Calu3 (cell line): ENCODE data around the gene EP300. TPM values are rescaled to one million over a fixed set of nuclear protein-coding genes. Genes with fewer than 3 reads are reported as not detected.
A peak's percentile ranks its signal among the peaks of the same experiment; 100 is the strongest.

ENCODE experiments used
- BruUV-seq: library from RNA; stranded (reverse); fragments of 400-500 nt; replicated peaks from 2 replicates; lab custom pipeline; 2021; lab: Mats Ljungman, UMichigan
- CTCF ChIA-PET: fragments of 300-600 bp; sonication (Branson Sonifier 250); formaldehyde crosslinking; loops from one replicate; lab custom pipeline; 2022; ENCODE audit warnings: antibody characterized with exemption; lab: Charles Lee
- DNase-seq: peaks from one replicate; pipeline ENCODE4 v3.0.0; 2022
- H3K27ac Mint-ChIP-seq: one replicate; pipeline ENCODE4 v1.8.0; 2022; ENCODE audit warnings: mixed read lengths; ENCODE audit not compliant: unreplicated experiment
- H3K27me3 Mint-ChIP-seq: one replicate; pipeline ENCODE4 v1.8.0; 2022; ENCODE audit warnings: mixed read lengths; ENCODE audit not compliant: unreplicated experiment
- H3K36me3 Mint-ChIP-seq: one replicate; pipeline ENCODE4 v1.8.0; 2022; ENCODE audit warnings: mild to moderate bottlenecking, moderate library complexity, mixed read lengths; ENCODE audit not compliant: insufficient read depth, unreplicated experiment
- H3K4me1 Mint-ChIP-seq: one replicate; pipeline ENCODE4 v1.8.0; 2022; ENCODE audit warnings: mild to moderate bottlenecking, low read depth, mixed read lengths; ENCODE audit not compliant: unreplicated experiment
- H3K4me3 Mint-ChIP-seq: one replicate; pipeline ENCODE4 v1.8.0; 2022; ENCODE audit warnings: mild to moderate bottlenecking, low read depth, moderate library complexity, mixed read lengths; ENCODE audit not compliant: unreplicated experiment
- H3K9me3 Mint-ChIP-seq: one replicate; pipeline ENCODE4 v1.8.0; 2022; ENCODE audit warnings: low read depth, mixed read lengths; ENCODE audit not compliant: unreplicated experiment
- CTCF ChIP-seq: fragments of 200-600 bp; IDR thresholded peaks from one replicate; pipeline ENCODE4 v1.8.0; 2022; ENCODE audit warnings: antibody characterized with exemption; ENCODE audit not compliant: unreplicated experiment
- intact Hi-C: fragments of 100-400 bp; cut with micrococcal nuclease; formaldehyde crosslinking; loops from one replicate; pipeline ENCODE4 v1.10.0; 2022; ENCODE audit not compliant: unreplicated experiment
- total RNA-seq: library from RNA; stranded (reverse); gene quantifications from 2 replicates; pipeline ENCODE4 v1.2.3, GENCODE V29; 2022

Gene EP300
- total RNA-seq, 1 experiment from 2014 or later = 71.5 TPM

GRCh38 chr22:41204066-41204465 lies 111.7 kb downstream of the EP300 start:
- Mint-ChIP-seq H3K27me3 (peaks cover 17% of the 10 kb centered on the region), H3K27ac (no peak overlapping the region), H3K4me3 (peak overlapping the region; percentile 93), H3K4me1 (peaks cover 33% of the 10 kb centered on the region), H3K36me3 (peaks cover 28% of the 10 kb centered on the region), H3K9me3 (no peaks in the 10 kb centered on the region)
- CTCF ChIA-PET = no interaction called here
- intact Hi-C loops = no loop called here
- BruUV-seq = no TSS peak
- no peak for TF ChIP-seq CTCF
- no peak for DNase-seq

GRCh38 chr22:41204992-41205900 lies 112.9 kb downstream of the EP300 start, which contains the start of gene L3MBTL2:
L3MBTL2 (plus strand) TSS chr22:41205312; CDS start chr22:41205363, 51 bp downstream.
- Mint-ChIP-seq H3K27me3 (peaks cover 17% of the 10 kb centered on the region), H3K4me1 (peaks cover 24% of the 10 kb centered on the region), H3K4me3 (peak within 1 kb of the TSS; percentile 93), H3K36me3 (peaks cover 19% of the 10 kb centered on the region), H3K9me3 (no peaks in the 10 kb centered on the region), H3K27ac (peak within 1 kb of the TSS; percentile 98)
- peak; percentile 99 for DNase-seq
- intact Hi-C loops = no loop called here
- no peak for TF ChIP-seq CTCF
- CTCF ChIA-PET = interaction anchor here (0.6 kb wide), 1 partner anchor 176 kb away, joined by 5 read pairs; no protein-coding TSS in a partner anchor
- BruUV-seq = TSS peak; percentile 83

- CTCF ChIA-PET = interaction anchor here (0.6 kb wide), 1 partner anchor 272 kb away, joined by 5 read pairs; no protein-coding TSS in a partner anchor
- Mint-ChIP-seq H3K27me3 (peaks cover 17% of the 10 kb centered on the region), H3K9me3 (no peaks in the 10 kb centered on the region), H3K36me3 (peaks cover 20% of the 10 kb centered on the region), H3K27ac (no peak overlapping the region), H3K4me1 (peaks cover 17% of the 10 kb centered on the region), H3K4me3 (no peak overlapping the region)
- intact Hi-C loops = no loop called here
- BruUV-seq = TSS peak; percentile 33
- TF ChIP-seq CTCF = no peak
- DNase-seq = no peak
Measured at GRCh38 chr22:41206719-41207118, 114.3 kb downstream of the EP300 start.

GRCh38 chr22:41215409-41215808 lies 123.0 kb downstream of the EP300 start:
- intact Hi-C loops = no loop called here
- DNase-seq = no peak
- CTCF ChIA-PET = no interaction called here
- no peak overlapping the region for H3K27ac Mint-ChIP-seq
- no peak overlapping the region for H3K4me3 Mint-ChIP-seq
- H3K27me3 Mint-ChIP-seq = no peaks in the 10 kb centered on the region
- H3K36me3 Mint-ChIP-seq = peaks cover 21% of the 10 kb centered on the region
- no TSS peak for BruUV-seq
- H3K9me3 Mint-ChIP-seq = peaks cover 2% of the 10 kb centered on the region
- TF ChIP-seq CTCF = no peak
- peaks cover 8% of the 10 kb centered on the region for H3K4me1 Mint-ChIP-seq
